GM18498 (cell line): Measurements from ENCODE around the gene POLE2.
"Not testable (repeated sequence)": the region's sequence is repeated elsewhere in the genome, so short reads cannot be mapped to it uniquely, and the experiment has no call there.

Experiments used
- ATAC-seq: cut with Tn5 transposase; IDR thresholded peaks from one replicate; pipeline ENCODE4 v1.9.1; 2021; ENCODE audit warnings: mild to moderate bottlenecking, moderate library complexity; ENCODE audit not compliant: unreplicated experiment

The POLE2 gene

DNA sequence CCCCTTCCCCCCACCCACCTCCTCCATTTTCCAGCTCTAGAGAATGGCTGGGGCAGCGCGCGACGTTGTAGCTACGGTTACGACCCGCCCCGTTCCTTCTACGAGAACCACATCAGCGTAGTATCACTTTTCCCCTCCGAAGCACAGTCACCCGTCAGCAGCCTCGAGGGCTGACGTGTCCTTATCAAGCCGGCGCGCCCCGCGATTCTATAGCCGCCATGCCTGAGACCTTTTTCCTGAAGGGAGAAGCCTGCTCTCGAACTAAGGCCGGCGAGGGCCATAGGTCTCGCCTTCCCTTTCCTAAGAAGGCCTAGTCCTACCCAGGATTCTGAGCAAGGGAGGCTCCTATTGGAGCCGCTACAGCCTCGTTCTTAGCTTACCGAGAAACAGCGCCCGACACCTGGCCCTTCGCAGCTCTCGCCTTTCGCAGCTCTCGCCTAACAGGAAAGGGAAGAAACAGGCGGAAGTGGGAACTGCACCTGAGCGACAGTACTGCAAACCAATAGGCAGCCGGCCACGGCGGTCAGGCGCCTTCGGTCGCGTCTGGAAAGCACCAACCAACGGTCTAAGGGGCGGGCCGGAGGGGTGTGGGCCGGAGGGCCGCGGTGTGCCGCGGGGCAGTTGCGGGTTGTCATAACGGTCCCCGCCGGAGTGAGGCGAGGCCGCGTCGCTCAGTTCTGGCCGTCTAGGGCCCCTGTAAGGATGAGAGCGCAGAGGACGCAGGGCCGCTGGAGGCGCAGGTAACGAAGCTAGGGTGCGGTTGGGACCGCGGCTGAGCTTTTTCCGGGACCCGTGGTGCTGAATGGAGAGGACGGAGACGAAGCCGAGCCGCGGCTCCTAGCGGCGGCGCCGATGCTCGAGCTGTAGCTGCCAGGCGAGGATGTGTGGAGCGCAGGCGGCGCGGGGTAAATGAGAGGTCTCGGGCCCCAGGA is 67.6 kb downstream of the POLE2 start, which contains the start of the genes MGAT2 and RPL36AL:
Gene MGAT2 (plus strand): TSS at position 618 of the 932 bp plus-strand sequence. CDS start 470 bp downstream, outside the sequence.
Gene RPL36AL (minus strand): TSS at position 445 of the 932 bp plus-strand sequence. CDS start 1,522 bp downstream, outside the sequence.
- peak; percentile 95 for ATAC-seq

DNA sequence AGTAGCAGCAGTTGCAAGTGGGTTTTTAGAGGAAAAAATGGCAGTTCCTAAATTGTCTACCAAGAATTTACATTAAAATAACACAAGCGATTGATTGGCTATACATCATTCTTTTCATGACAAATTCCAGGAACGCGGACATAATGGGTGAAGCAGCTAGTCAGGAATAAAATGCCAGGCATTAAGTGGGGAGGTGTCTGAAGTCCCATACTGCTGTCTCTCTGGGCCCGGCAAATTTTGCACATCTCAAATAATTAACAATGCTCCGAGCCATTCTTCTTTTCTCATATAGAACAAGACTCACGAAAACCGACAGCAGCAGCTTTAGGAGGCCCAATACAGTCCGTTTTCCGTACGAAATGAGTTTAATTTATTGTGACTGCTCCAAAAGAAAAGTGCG is 68.3 kb downstream of the POLE2 start:
- ATAC-seq = no peak

DNA sequence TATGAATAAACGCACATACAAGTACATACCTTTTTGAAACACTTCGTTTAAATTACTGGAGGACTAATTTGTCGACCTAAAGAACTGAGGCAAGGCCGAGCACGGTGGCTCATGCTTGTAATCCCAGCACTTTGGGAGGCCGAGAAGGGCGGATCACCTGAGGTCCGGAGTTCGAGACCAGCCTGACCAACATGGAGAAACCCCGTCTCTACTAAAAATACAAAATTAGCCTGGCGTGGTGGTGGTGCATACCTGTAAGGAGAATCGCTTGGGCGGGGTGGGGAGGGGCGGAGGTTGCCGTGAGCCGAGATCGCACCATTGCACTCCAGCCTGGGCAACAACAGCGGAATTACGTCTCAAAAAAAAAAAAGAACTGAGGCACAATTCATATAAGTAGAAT is 68.7 kb downstream of the POLE2 start:
- not testable (repeated sequence) for ATAC-seq

DNA sequence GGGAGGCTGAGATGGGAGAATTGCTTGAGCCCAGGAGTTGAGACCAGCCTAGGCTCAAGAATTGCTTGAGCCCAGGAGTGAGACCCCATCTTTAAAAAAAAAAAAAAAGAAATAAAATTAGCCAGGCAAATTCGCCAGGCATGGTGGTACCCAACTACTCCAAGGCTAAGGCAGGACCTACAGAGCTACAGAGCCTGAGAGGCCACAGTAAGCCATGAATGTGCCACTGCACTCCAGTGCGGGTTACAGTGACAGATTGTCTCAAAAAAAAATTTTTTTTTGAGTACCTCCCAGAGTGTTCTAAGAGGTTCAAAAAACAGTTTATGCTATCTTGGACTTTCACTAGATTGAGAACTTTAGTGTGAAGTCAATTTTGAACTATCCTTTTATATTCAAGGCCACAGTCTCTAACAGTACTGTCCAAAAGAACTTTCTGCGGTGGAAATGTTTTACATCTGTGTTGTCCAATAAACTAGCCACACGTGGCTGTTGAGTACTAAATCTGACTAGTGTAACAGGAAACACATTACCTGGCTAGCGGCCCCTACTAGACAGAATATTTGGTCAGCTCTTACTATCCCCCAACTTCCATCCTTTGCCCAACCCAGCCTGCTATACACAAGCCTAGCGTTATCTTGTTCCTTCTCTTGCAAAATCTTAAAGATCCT is 70.0 kb downstream of the POLE2 start:
- no peak for ATAC-seq

DNA sequence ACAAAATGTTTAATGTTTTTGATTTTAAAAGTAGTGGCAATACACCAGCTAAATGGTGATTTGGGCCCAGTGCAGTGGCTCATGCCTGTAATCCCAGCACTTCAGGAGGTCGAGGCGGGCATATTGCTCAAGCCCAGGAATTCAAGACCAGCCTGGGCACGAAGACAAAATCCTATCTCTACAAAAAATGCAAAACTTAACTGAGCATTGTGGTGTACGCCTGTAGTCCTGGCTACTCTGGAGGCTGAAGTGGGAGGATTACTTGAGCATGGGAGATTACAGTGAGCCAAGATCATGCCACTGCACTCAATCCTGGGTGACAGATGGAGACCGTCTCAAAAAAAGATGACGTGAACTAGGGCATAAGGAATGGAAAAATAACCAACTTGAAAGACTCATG is 72.2 kb downstream of the POLE2 start:
- no peak for ATAC-seq

DNA sequence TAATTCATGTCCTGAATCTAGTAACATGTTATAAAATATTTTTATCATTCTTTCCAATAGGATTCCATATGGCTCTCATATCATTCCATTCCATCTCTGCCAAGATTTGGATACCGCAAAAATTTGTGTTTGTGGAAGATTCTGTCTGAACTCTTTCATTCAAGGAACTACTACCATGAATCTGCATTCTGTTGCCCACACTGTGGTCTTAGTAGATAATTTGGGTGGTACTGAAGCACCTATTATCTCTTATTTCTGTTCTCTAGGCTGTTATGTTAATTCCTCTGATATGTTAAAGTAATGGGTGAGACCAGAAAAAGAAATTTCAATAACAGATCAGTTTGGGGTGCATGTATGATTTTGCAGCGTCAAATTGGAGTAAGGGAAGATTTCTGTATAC is 73.8 kb downstream of the POLE2 start:
- ATAC-seq = no peak

DNA sequence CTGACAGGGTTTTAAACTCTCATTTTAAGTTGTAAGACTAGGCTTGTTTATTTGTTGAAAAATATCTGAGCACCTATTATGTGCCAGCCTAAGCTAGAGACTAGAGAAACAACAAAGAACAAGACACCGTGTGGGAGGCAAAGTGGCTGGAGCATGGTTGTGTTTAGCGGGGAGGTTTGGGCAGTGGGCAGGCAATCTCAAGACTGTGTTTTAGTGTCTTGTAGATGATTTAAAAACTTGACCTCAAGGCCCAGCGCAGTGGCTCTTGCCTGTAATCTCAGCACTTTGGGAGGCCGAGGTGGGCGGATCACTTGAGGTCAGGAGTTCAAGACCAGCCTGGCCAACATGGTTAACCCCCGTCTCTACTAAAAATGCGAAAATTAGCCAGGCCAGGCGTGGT is 75.3 kb downstream of the POLE2 start:
- no peak for ATAC-seq

DNA sequence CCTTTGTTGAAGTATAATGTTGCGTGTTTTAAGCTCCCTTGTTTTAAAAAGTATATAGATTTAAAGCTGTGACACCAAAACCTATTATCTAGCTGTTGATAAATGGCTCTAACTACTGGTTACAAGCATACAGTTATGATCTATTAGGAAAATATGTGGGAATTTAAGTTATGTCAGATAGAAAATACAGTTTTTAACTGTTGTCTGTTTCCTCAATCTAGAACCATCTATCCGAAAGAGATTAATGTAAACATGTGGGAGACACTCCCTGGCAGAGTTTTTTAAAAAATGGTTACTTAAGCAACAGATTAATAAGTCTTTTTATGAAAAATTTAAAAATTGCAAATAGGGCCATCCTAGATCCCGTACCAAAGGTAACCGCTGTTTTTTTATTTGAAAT is 75.8 kb downstream of the POLE2 start:
- no peak for ATAC-seq

DNA sequence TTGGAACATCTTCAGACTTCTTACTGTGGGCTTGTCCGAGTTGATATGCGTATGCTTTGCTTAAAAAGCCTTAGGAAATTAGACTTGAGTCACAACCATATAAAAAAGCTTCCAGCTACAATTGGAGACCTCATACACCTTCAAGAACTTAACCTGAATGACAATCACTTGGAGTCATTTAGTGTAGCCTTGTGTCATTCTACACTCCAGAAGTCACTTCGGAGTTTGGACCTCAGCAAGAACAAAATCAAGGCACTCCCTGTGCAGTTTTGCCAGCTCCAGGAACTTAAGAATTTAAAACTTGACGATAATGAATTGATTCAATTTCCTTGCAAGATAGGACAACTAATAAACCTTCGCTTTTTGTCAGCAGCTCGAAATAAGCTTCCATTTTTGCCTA is 80.4 kb downstream of the POLE2 start:
- no peak for ATAC-seq

DNA sequence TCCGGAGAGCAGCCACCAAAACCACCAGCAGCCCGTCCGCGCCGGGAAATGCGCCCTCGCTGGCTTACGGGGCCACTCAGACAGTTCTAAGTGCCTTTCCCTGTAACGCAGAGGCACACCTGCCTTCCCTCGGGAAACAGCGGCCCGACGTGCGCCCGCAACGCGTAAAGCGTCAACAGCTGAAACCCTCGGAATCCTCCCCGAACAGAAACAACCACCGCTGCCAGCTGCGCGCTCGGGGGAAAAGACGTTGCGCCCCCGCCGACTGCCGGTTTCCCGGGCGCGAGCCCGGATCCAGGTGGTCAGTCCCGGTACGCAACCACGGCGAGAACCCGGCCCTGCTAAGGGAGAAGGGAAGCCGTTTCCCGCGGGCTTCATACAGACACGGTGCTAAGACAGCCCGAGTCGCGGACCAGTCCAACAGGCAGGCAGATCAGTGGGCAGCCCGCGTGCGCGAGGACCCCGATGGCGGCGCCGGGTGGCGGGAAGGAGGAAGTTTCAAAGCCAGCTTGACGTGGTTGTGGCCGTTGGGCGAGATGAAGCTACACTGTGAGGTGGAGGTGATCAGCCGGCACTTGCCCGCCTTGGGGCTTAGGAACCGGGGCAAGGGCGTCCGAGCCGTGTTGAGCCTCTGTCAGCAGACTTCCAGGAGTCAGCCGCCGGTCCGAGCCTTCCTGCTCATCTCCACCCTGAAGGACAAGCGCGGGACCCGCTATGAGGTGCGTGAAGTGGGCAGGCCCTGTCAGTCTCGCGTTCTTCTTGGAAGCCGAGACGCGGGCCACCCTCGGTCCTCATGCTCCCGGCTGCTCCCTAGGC is 89.3 kb downstream of the POLE2 start, which contains the start of gene LRR1:
Gene LRR1 (plus strand): TSS at position 456 of the 816 bp plus-strand sequence. CDS start 81 bp downstream, at position 537.
- ATAC-seq = peak; percentile 63

DNA sequence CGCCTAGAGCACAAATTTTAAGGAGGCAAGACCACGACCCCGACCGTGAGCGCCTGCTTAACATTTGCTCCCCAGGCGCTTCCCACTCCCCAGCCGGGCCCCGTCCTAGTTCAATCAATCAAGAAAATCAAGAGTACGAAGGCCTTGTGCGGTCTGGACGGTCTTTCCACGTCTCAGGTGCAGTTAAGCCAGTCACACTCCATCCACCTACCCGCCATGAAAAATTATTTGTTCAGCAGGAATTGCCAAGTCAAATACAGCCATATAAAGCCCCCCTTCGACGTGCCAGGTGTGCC is 89.9 kb downstream of the POLE2 start:
- ATAC-seq = peak; percentile 1

DNA sequence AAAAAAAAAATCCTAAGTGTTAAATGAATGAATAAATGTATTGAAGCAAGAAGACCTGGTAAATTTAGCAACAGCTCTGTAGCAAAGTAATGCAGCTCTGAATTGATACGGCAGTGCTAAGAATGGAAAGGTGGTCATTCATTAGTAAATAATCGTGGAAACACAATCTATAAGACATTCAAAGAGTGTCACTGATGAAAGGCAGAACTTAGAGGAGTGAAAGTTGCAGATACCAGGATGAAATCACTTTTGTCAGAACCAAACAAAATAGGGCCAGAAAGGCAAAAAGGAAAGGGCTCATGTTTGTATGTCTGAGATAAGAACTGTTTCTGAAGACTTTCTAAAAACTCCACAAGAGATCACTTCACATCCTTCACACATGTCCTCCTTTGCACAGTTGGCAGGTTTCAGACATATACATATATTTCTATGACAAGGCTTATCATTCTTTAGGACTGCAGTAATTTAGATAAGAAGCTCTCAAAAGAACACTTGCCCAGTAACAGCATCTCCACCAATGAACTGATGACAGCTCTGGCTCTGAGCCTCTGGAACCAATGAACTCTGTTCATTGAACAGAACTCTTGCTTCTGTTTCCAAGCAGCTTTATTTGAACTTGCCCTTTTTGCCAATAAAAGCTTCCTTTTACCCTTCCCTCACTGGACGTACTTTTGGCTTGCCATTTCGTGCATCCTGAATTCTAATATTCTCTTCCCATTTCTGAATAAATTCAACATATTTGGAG is 93.5 kb downstream of the POLE2 start:
- ATAC-seq = no peak
